ENCODE data around the gene CHP2. TPM values are rescaled to one million over a fixed set of nuclear protein-coding genes. Genes with fewer than 3 reads are reported as not detected.

CHP2 gene
- total RNA-seq, 1 donor from 2014 or later, result not detected

DNA sequence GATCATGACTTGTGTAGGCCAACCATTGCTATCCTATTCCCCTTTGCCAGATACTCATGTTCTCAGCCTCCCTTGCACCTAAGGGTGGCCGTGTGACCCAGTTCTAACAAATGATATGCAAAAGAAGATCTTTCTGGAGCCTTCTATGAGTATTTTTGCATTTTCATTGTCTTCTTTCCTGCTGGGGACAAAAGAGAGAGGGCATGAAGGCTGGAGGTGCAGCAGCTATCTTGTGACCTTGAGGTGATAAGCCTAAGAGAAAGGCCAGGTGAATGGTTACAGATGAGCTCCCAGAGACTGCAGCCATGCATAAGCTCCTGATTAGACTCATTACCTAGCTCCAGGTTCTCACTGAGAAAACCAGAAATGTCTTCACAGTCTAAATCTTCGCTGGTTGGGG lies 42.1 kb downstream of the CHP2 start:
- peaks cover 5% of the 10 kb centered on the region for H3K27me3 Mint-ChIP-seq (ENCODE audit: low read depth, unreplicated experiment)
- H4K20me1 ChIP-seq (ENCODE audit: insufficient read depth, low read length), result no peaks in the 10 kb centered on the region
- H3K4me1 Mint-ChIP-seq (ENCODE audit: low read depth, unreplicated experiment), result peaks cover 7% of the 10 kb centered on the region
- no peaks in the 10 kb centered on the region for H3K9me3 ChIP-seq (ENCODE audit: insufficient read depth, low read depth, low read length)
- no peaks in the 10 kb centered on the region for H3K27me3 ChIP-seq (ENCODE audit: insufficient read depth, low read length)
- no peaks in the 10 kb centered on the region for H3K9me3 Mint-ChIP-seq (ENCODE audit: unreplicated experiment)
- H3K4me3 Mint-ChIP-seq (ENCODE audit: unreplicated experiment), result no peak overlapping the region
- no peak overlapping the region for H3K27ac Mint-ChIP-seq (ENCODE audit: unreplicated experiment)
- DNase-seq (ENCODE audit: low read depth) (no peak), FAIRE-seq (no peak)
- no peak for TF ChIP-seq EZH2 (IDR thresholded peaks at IDR 0.05; ENCODE audit: insufficient read depth, low read length)
- TF ChIP-seq, protein P1, sequence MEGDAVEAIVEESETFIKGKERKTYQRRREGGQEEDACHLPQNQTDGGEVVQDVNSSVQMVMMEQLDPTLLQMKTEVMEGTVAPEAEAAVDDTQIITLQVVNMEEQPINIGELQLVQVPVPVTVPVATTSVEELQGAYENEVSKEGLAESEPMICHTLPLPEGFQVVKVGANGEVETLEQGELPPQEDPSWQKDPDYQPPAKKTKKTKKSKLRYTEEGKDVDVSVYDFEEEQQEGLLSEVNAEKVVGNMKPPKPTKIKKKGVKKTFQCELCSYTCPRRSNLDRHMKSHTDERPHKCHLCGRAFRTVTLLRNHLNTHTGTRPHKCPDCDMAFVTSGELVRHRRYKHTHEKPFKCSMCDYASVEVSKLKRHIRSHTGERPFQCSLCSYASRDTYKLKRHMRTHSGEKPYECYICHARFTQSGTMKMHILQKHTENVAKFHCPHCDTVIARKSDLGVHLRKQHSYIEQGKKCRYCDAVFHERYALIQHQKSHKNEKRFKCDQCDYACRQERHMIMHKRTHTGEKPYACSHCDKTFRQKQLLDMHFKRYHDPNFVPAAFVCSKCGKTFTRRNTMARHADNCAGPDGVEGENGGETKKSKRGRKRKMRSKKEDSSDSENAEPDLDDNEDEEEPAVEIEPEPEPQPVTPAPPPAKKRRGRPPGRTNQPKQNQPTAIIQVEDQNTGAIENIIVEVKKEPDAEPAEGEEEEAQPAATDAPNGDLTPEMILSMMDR (IDR thresholded peaks at IDR 0.05; ENCODE audit: insufficient read depth, low read depth, low read length), result no peak
- no peaks in the 10 kb centered on the region for H3K36me3 Mint-ChIP-seq (ENCODE audit: low read depth, unreplicated experiment)
- no peaks in the 10 kb centered on the region for H3K4me1 ChIP-seq (ENCODE audit: insufficient read depth, low read length)
- no peak overlapping the region for H3K4me3 ChIP-seq (ENCODE audit: insufficient read depth, low read depth, low read length)
- no peak overlapping the region for H3K4me2 ChIP-seq (ENCODE audit: low read length)
- no peak overlapping the region for H3K27ac ChIP-seq (ENCODE audit: low read depth, low read length)
- no peak overlapping the region for H2AFZ ChIP-seq (ENCODE audit: low read depth, low read length)
- no peak overlapping the region for H3K9ac ChIP-seq (ENCODE audit: low read length)
- H3K36me3 ChIP-seq (ENCODE audit: insufficient read depth, low read length), result no peaks in the 10 kb centered on the region
- no peaks in the 10 kb centered on the region for H3K79me2 ChIP-seq (ENCODE audit: insufficient read depth, low read length)

- Histone ChIP-seq H3K36me3 (ENCODE audit: insufficient read depth, low read length) (no peaks in the 10 kb centered on the region), H3K79me2 (ENCODE audit: insufficient read depth, low read length) (no peaks in the 10 kb centered on the region), H3K4me1 (ENCODE audit: insufficient read depth, low read length) (no peaks in the 10 kb centered on the region), H3K27ac (ENCODE audit: low read depth, low read length) (no peak overlapping the region), H3K4me3 (ENCODE audit: insufficient read depth, low read depth, low read length) (no peak overlapping the region), H3K9me3 (ENCODE audit: insufficient read depth, low read depth, low read length) (no peaks in the 10 kb centered on the region), H3K27me3 (ENCODE audit: insufficient read depth, low read length) (no peaks in the 10 kb centered on the region), H2AFZ (ENCODE audit: low read depth, low read length) (no peak overlapping the region), H4K20me1 (ENCODE audit: insufficient read depth, low read length) (no peaks in the 10 kb centered on the region), H3K9ac (ENCODE audit: low read length) (no peak overlapping the region), H3K4me2 (ENCODE audit: low read length) (no peak overlapping the region)
- H3K4me3 Mint-ChIP-seq (ENCODE audit: unreplicated experiment), result no peak overlapping the region
- no peaks in the 10 kb centered on the region for H3K36me3 Mint-ChIP-seq (ENCODE audit: low read depth, unreplicated experiment)
- DNase-seq (ENCODE audit: low read depth), result peak; percentile 5
- peaks cover 1% of the 10 kb centered on the region for H3K27me3 Mint-ChIP-seq (ENCODE audit: low read depth, unreplicated experiment)
- FAIRE-seq, result no peak
- no peak overlapping the region for H3K27ac Mint-ChIP-seq (ENCODE audit: unreplicated experiment)
- TF ChIP-seq EZH2 (IDR thresholded peaks at IDR 0.05; ENCODE audit: insufficient read depth, low read length), result no peak
- TF ChIP-seq, protein P1 (IDR thresholded peaks at IDR 0.05; ENCODE audit: insufficient read depth, low read depth, low read length), result peak; percentile 44
- H3K4me1 Mint-ChIP-seq (ENCODE audit: low read depth, unreplicated experiment), result no peaks in the 10 kb centered on the region
- no peaks in the 10 kb centered on the region for H3K9me3 Mint-ChIP-seq (ENCODE audit: unreplicated experiment)
Observed at GRCh38 chr16:23801378-23801777, 46.6 kb downstream of the CHP2 start.

DNA sequence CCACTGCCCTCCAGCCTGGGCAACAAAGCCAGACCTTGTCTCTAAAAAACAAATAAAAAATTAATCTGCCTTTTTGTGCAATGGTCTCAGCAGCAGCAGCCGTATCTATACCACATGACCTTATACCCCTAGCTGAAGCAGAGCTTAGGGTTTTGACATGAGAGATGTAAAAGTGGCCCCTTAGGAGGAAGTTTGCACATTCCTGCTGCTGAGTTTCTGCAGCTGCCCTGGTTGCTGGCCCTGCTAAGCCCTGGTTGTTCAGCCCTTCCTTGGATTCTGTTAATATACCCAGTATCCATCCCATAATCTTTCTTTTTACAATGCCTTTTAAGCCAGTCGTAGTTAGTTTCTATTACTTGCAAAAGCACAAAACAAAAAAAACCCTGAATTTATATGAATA lies 48.0 kb downstream of the CHP2 start:
- Mint-ChIP-seq H3K4me3 (ENCODE audit: unreplicated experiment) (no peak overlapping the region), H3K36me3 (ENCODE audit: low read depth, unreplicated experiment) (no peaks in the 10 kb centered on the region), H3K4me1 (ENCODE audit: low read depth, unreplicated experiment) (no peaks in the 10 kb centered on the region), H3K9me3 (ENCODE audit: unreplicated experiment) (no peaks in the 10 kb centered on the region), H3K27ac (ENCODE audit: unreplicated experiment) (no peak overlapping the region), H3K27me3 (ENCODE audit: low read depth, unreplicated experiment) (peaks cover 1% of the 10 kb centered on the region)
- no peak overlapping the region for H3K4me2 ChIP-seq (ENCODE audit: low read length)
- H2AFZ ChIP-seq (ENCODE audit: low read depth, low read length), result no peak overlapping the region
- DNase-seq (ENCODE audit: low read depth) (no peak), FAIRE-seq (no peak)
- H3K27me3 ChIP-seq (ENCODE audit: insufficient read depth, low read length), result no peaks in the 10 kb centered on the region
- TF ChIP-seq, protein P1 (IDR thresholded peaks at IDR 0.05; ENCODE audit: insufficient read depth, low read depth, low read length), result no peak
- no peak for TF ChIP-seq EZH2 (IDR thresholded peaks at IDR 0.05; ENCODE audit: insufficient read depth, low read length)
- no peaks in the 10 kb centered on the region for H3K4me1 ChIP-seq (ENCODE audit: insufficient read depth, low read length)
- no peaks in the 10 kb centered on the region for H3K79me2 ChIP-seq (ENCODE audit: insufficient read depth, low read length)
- H3K9me3 ChIP-seq (ENCODE audit: insufficient read depth, low read depth, low read length), result no peaks in the 10 kb centered on the region
- no peak overlapping the region for H3K4me3 ChIP-seq (ENCODE audit: insufficient read depth, low read depth, low read length)
- H3K9ac ChIP-seq (ENCODE audit: low read length), result no peak overlapping the region
- H3K27ac ChIP-seq (ENCODE audit: low read depth, low read length), result no peak overlapping the region
- H3K36me3 ChIP-seq (ENCODE audit: insufficient read depth, low read length), result no peaks in the 10 kb centered on the region
- no peaks in the 10 kb centered on the region for H4K20me1 ChIP-seq (ENCODE audit: insufficient read depth, low read length)
